ENCODE measurements around the gene CD4. TPM values are rescaled to one million over a fixed set of nuclear protein-coding genes. Genes with fewer than 3 reads are reported as not detected.

The CD4 gene
- polyA plus RNA-seq, 4 donors: 29.9 to 33.8 (median 31.2) TPM

- no peak for DNase-seq (ENCODE audit: low read depth in 4 of 4, low spot score in 3 of 4)
These were observed 51.6 kb downstream of the CD4 start, which contains the start of gene GNB3 for GRCh38 chr12:6840761-6841515. GNB3 (plus strand) TSS chr12:6840925; CDS start chr12:6841288, 363 bp downstream.

GRCh38 chr12:6842075-6842474 lies 52.7 kb downstream of the CD4 start:
- no peak for DNase-seq (ENCODE audit: low read depth in 4 of 4, low spot score in 3 of 4)

GRCh38 chr12:6843118-6843902 lies 54.0 kb downstream of the CD4 start:
- DNase-seq (ENCODE audit: low read depth in 4 of 4, low spot score in 3 of 4): no peak

GRCh38 chr12:6845395-6845794 lies 56.1 kb downstream of the CD4 start:
- no peak for DNase-seq (ENCODE audit: low read depth in 4 of 4, low spot score in 3 of 4)

- DNase-seq (ENCODE audit: low read depth in 4 of 4, low spot score in 3 of 4): no peak
These were observed 57.1 kb downstream of the CD4 start for GRCh38 chr12:6846316-6846869.

GRCh38 chr12:6847676-6848075 lies 58.3 kb downstream of the CD4 start:
- DNase-seq (ENCODE audit: low read depth in 4 of 4, low spot score in 3 of 4): no peak

- no peak for DNase-seq (ENCODE audit: low read depth in 4 of 4, low spot score in 3 of 4)
These were observed 60.1 kb downstream of the CD4 start for GRCh38 chr12:6849427-6849826.

GRCh38 chr12:6849976-6850560 lies 60.7 kb downstream of the CD4 start:
- no peak for DNase-seq (ENCODE audit: low read depth in 4 of 4, low spot score in 3 of 4)

- DNase-seq (ENCODE audit: low read depth in 4 of 4, low spot score in 3 of 4): no peak
These were observed 61.4 kb downstream of the CD4 start for GRCh38 chr12:6850796-6851152.

GRCh38 chr12:6851153-6851920 lies 62.0 kb downstream of the CD4 start, which contains the start of gene CDCA3:
CDCA3 (minus strand) TSS chr12:6851286; CDS start chr12:6850952, 334 bp downstream.
- DNase-seq (ENCODE audit: low read depth in 4 of 4, low spot score in 3 of 4): peak in 3 of 4 donors; percentile 91 to 94 (median 92)

GRCh38 chr12:6851921-6852650 lies 62.8 kb downstream of the CD4 start, which contains the start of gene USP5:
USP5 (plus strand) TSS chr12:6852150; CDS start chr12:6852180, 30 bp downstream.
- DNase-seq (ENCODE audit: low read depth in 4 of 4, low spot score in 3 of 4): peak; percentile 98 to 99 (median 98)

- no peak for DNase-seq (ENCODE audit: low read depth in 4 of 4, low spot score in 3 of 4)
These were observed 63.5 kb downstream of the CD4 start for GRCh38 chr12:6852651-6853354.

- no peak for DNase-seq (ENCODE audit: low read depth in 4 of 4, low spot score in 3 of 4)
These were observed 64.3 kb downstream of the CD4 start for GRCh38 chr12:6853626-6854025.

- DNase-seq (ENCODE audit: low read depth in 4 of 4, low spot score in 3 of 4): no peak
These were observed 64.7 kb downstream of the CD4 start for GRCh38 chr12:6854036-6854435.

GRCh38 chr12:6855322-6855721 lies 66.0 kb downstream of the CD4 start:
- DNase-seq (ENCODE audit: low read depth in 4 of 4, low spot score in 3 of 4): no peak

GRCh38 chr12:6858799-6859198 lies 69.5 kb downstream of the CD4 start:
- no peak for DNase-seq (ENCODE audit: low read depth in 4 of 4, low spot score in 3 of 4)

GRCh38 chr12:6860116-6860515 lies 70.8 kb downstream of the CD4 start:
- no peak for DNase-seq (ENCODE audit: low read depth in 4 of 4, low spot score in 3 of 4)

- no peak for DNase-seq (ENCODE audit: low read depth in 4 of 4, low spot score in 3 of 4)
These were observed 71.6 kb downstream of the CD4 start for GRCh38 chr12:6860942-6861341.

- DNase-seq (ENCODE audit: low read depth in 4 of 4, low spot score in 3 of 4): no peak
These were observed 72.1 kb downstream of the CD4 start for GRCh38 chr12:6861391-6861790.

Measured in right renal pelvis (tissue), 4 donors.